Effector memory CD4-positive, alpha-beta T cell (primary cell): ENCODE data around the gene ITGB6.

Experiments used
- DNase-seq, 3 donors: peaks; one replicate each; pipeline ENCODE4 v3.0.0-alpha.2; 2020
- H3K27ac ChIP-seq: 2 replicates; pipeline ENCODE4 v1.7.0; 2013; ENCODE audit warnings: mild to moderate bottlenecking, low read length, moderate library complexity; ENCODE audit not compliant: insufficient read depth, poor library complexity, severe bottlenecking
- H3K27me3 ChIP-seq: replicated peaks from 2 replicates; pipeline ENCODE4 v1.7.0; 2013; ENCODE audit warnings: mild to moderate bottlenecking, low read length; ENCODE audit not compliant: insufficient read depth, control insufficient read depth, poor library complexity, severe bottlenecking
- H3K36me3 ChIP-seq: 2 replicates; pipeline ENCODE4 v1.7.0; 2013; ENCODE audit warnings: mild to moderate bottlenecking, low read length, moderate library complexity; ENCODE audit not compliant: control insufficient read depth, insufficient read depth
- H3K4me1 ChIP-seq: 2 replicates; pipeline ENCODE4 v1.7.0; 2013; ENCODE audit warnings: low read length, mild to moderate bottlenecking; ENCODE audit not compliant: control insufficient read depth, insufficient read depth, poor library complexity, severe bottlenecking
- H3K4me3 ChIP-seq: 2 replicates; pipeline ENCODE4 v1.7.0; 2013; ENCODE audit warnings: low read length, low read depth, mild to moderate bottlenecking; ENCODE audit not compliant: insufficient read depth, poor library complexity, severe bottlenecking
- H3K9me3 ChIP-seq: 2 replicates; pipeline ENCODE4 v1.7.0; 2013; ENCODE audit warnings: mild to moderate bottlenecking, low read length, moderate library complexity; ENCODE audit not compliant: control insufficient read depth

Gene ITGB6

DNA sequence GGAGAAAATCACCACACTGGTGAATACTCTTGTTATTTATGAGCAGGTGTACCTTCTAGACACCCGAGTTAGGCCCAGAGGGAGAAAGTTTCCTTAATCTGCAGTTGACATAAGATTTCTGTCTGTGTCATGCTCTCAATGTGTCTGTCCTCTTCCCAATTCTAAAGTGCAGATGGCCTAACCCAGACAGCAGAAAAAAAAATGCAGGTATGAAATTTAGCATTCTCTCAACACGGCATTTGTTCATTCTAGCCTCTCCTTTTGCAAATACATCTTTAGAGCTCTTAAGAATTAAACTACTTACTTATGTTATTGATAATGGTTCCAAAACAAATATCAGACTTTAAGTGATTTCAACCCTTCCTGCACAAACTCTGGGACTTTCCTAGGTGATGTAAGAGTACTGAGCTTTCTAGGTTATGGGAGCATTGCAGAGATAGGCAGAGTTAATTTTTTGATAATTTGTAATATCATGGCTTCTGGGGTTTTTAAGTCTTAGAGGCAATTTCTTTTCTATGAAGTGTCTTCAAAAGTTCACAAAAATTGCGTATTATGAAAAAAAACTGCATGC lies 32.9 kb upstream of the ITGB6 start:
- no peaks in the 10 kb centered on the region for H3K9me3 ChIP-seq
- H3K4me3 ChIP-seq = no peak overlapping the region
- no peak for DNase-seq
- H3K27ac ChIP-seq = no peak overlapping the region
- H3K4me1 ChIP-seq = no peaks in the 10 kb centered on the region
- no peaks in the 10 kb centered on the region for H3K27me3 ChIP-seq
- no peaks in the 10 kb centered on the region for H3K36me3 ChIP-seq

DNA sequence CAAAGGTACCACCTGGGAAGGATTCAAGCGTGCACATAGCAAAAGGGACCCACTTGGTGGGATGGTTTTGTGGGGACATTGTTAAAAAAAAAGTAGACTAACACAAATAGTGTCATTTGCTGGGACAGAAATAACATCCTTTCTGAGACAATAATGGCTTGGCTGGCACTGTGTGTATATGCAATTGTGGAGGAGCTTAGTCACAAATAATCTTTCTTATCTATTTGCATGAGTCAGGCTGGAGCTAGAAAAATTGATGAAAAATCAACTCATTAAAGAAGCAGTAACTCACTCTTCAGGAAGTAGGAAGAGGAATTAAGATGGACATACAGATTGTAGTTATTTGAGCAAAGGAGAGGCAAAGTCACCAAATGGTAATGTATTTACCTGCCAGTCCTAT lies 29.5 kb upstream of the ITGB6 start:
- no peaks in the 10 kb centered on the region for H3K27me3 ChIP-seq
- H3K27ac ChIP-seq = no peak overlapping the region
- no peaks in the 10 kb centered on the region for H3K36me3 ChIP-seq
- DNase-seq = no peak
- no peaks in the 10 kb centered on the region for H3K9me3 ChIP-seq
- H3K4me3 ChIP-seq = no peak overlapping the region
- no peaks in the 10 kb centered on the region for H3K4me1 ChIP-seq

DNA sequence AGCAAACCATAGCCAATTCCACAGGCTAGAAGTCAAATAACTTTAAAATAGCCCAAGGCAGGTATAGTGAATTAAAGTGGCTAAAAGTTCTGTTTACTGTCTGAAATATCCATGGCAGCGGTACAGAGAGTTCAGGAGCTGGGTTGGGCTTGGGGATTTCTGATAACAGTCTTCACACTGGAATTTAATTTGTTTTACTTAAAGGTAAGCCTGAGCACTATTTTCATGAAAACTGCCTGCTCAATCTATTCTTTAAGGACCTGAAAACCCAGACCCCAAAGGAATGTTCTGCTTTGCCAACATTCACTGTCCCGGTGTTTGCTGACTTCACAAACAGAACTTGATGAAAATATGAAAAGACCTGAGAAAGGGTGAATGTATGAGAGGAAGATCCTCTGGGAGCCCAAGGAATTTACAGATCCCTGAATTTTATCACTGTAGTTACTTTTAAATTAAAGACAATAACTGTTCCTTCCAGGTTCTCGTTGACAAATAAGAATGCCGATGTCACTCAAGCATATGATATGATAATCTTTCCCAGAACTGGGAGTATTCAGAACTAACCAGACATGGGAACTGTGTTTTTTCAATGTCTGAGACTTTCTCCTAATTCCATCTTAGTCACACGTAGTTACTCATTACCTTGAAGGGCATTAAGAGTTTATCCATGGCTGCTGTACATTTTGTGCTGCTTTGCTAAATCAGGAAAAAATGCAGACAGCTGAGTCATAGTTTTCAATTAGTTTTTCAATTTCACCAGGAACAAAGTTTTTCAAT lies 28.3 kb upstream of the ITGB6 start:
- H3K4me1 ChIP-seq = no peaks in the 10 kb centered on the region
- DNase-seq = no peak
- H3K4me3 ChIP-seq = no peak overlapping the region
- no peaks in the 10 kb centered on the region for H3K36me3 ChIP-seq
- no peaks in the 10 kb centered on the region for H3K27me3 ChIP-seq
- H3K9me3 ChIP-seq = no peaks in the 10 kb centered on the region
- no peak overlapping the region for H3K27ac ChIP-seq

DNA sequence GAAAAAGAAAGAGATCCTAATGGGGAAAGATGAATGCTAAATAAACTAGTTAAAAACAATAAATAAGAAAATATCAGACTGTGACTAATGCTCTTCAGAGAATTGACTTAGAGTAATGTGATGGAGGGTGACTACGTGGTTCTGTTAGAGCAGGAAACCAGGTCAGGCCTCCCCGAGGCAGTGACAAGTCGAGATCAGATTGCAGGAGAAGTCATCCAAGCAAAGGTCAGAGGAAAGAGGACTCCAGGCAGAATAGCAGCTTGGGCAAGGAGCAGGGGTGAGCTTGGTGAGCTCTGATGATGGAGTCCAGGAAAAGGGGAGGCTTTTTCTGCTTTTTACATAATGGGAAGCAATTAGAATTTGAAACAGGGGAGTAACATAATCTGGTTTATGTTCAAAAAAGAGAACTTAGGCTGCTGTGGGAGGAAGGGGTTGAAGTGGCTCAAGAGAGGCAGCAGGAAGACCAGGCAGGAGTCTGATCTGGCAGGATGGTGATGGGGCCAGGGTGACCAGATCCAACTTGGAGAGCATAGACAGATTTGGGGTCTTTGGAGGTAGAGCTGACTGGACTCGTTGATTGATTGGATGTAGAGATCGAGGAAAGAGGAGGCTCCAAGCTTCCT lies 27.3 kb upstream of the ITGB6 start:
- Histone ChIP-seq H3K36me3 (no peaks in the 10 kb centered on the region), H3K4me1 (no peaks in the 10 kb centered on the region), H3K27me3 (no peaks in the 10 kb centered on the region), H3K9me3 (no peaks in the 10 kb centered on the region), H3K4me3 (no peak overlapping the region), H3K27ac (no peak overlapping the region)
- no peak for DNase-seq

DNA sequence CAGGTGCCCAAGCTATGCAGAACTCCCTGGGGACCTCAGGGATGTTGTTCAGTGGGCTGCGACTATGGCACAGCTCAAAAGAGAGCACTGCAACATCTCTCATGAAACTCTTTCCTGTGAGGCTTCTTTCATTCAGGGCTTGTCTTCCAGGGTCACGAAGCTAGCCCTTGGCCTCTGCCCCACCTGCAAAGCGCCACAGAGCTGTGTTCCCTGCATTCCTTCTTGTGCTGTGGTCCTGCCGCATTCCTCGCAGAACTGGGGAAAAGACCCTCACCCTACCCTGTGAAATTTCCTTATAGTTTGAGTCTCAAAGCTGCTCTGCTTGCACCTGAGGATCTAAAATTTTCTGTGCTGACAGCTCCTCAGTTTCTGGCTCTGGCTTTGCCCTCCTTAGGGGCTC lies 26.3 kb upstream of the ITGB6 start:
- H3K36me3 ChIP-seq = no peaks in the 10 kb centered on the region
- no peaks in the 10 kb centered on the region for H3K27me3 ChIP-seq
- no peaks in the 10 kb centered on the region for H3K4me1 ChIP-seq
- no peak overlapping the region for H3K4me3 ChIP-seq
- no peaks in the 10 kb centered on the region for H3K9me3 ChIP-seq
- no peak overlapping the region for H3K27ac ChIP-seq
- DNase-seq = no peak

DNA sequence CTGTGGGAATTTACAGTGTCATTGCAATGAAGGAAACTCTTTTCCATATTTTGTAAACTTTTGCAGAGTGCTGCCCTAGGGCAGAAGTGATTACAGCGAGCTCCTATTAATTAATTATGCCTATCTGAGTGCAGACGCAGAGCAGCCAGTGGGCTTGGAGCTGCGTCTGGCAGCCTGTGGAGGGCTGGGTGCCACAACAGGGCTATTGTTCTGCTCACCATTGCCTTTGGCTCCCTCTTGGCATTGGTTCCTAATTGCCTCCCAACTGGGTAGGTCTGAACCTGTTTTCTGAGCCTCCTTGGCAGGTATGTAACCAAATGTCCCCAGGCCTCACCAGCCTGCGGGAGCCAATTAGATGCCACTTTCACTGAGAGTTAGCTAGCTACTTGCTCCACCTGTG lies 25.6 kb upstream of the ITGB6 start:
- no peak for DNase-seq
- H3K4me3 ChIP-seq = no peak overlapping the region
- no peak overlapping the region for H3K27ac ChIP-seq
- H3K36me3 ChIP-seq = no peaks in the 10 kb centered on the region
- H3K9me3 ChIP-seq = no peaks in the 10 kb centered on the region
- no peaks in the 10 kb centered on the region for H3K4me1 ChIP-seq
- H3K27me3 ChIP-seq = no peaks in the 10 kb centered on the region

DNA sequence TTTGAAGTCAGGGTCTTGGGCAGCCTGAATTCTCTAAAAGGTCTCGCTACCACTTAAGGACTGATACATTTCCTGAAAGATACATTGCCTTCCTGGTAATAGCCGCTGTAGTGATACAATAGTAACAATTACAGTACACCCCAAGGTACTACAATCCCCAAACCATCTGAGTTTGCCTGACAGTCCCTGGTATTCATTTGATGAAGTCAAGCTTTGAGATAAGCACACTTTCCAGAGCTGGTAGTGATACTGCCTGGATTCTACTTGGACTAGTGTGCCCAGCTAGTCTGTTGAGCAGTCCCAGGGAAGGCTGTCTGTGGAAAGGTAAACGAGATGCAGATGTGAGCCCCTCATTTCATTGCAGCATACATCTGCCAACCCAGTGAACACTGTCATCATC lies 24.4 kb upstream of the ITGB6 start:
- Histone ChIP-seq H3K4me1 (no peaks in the 10 kb centered on the region), H3K27me3 (no peaks in the 10 kb centered on the region), H3K9me3 (no peaks in the 10 kb centered on the region), H3K4me3 (peak overlapping the region; percentile 2), H3K27ac (no peak overlapping the region), H3K36me3 (no peaks in the 10 kb centered on the region)
- DNase-seq = no peak

DNA sequence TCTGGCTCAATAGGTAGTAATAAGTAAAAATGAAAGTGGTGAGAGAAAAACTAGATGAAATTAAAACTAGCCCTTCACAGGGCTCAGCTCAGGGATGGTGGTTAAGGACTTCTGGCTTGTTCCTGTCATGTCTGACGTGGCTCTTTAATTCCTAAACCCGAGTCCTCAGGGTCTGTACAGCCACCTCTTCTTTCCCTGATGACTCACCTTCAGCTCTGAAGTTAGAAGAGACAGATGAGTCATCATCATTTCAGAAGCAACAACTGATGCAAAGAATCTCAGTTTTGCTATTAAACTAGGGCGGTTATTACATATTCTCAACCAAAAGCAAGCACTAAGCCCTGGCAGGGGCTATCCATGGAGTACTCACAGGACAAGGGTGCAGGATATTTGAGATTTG lies 24.0 kb upstream of the ITGB6 start:
- no peak overlapping the region for H3K27ac ChIP-seq
- peak overlapping the region; percentile 2 for H3K4me3 ChIP-seq
- no peaks in the 10 kb centered on the region for H3K27me3 ChIP-seq
- no peaks in the 10 kb centered on the region for H3K9me3 ChIP-seq
- H3K4me1 ChIP-seq = no peaks in the 10 kb centered on the region
- no peaks in the 10 kb centered on the region for H3K36me3 ChIP-seq
- DNase-seq = no peak

DNA sequence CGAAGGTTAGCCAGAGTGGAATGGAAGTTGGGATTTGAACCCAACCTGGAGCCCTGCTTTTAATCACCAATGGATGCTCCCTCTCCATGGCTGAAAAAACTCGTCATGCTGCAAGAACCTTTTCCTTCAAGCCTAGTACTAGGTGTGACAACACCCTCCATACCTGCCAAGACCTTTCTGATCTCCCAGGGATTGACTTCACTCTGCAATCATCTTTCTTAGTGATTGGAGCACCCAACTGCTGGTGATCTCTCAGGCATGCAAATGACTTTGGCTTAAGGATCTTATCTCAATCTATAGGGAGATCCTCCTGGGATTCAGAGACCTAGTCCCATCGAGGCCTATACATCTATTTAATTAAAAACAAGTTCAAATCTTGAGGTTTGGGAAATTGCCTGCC lies 23.5 kb upstream of the ITGB6 start:
- H3K9me3 ChIP-seq = no peaks in the 10 kb centered on the region
- no peak overlapping the region for H3K27ac ChIP-seq
- H3K4me1 ChIP-seq = no peaks in the 10 kb centered on the region
- H3K36me3 ChIP-seq = no peaks in the 10 kb centered on the region
- no peaks in the 10 kb centered on the region for H3K27me3 ChIP-seq
- no peak for DNase-seq
- H3K4me3 ChIP-seq = no peak overlapping the region

DNA sequence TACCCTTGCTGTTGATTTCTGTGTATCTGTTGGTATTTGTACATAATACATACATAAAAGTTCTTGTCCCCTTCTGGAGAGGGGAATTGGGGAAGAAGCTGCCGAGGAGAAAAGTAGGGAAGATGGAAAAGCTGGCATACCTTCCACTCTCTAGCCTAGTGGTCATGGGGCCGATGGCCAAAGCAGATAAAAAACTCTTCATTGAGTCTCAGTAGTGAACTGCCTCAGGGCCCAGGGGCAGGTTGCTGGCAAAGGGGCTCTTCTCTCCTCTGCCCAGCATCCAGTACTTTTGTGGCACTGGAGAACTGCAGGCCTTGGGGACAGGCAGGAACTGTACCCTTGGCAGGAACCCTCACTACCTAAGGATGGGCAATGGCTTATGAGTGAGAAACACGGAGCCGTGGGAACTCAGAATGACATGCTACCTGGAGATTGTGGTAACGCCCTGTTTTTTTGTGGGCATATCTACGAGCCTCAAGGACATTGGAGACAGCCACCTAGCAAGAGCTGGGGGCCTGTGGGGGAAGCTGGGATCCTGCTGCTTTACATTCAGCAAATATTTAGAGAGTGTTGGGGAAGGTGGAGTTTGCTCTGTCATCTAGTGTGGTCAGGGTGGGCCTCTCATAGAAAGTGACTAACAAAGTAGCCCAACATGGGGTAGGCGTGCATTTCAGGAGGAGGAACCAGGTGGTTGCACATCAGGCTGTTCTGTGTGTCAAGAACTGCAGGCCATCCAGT lies 22.6 kb upstream of the ITGB6 start:
- Histone ChIP-seq H3K36me3 (no peaks in the 10 kb centered on the region), H3K27ac (no peak overlapping the region), H3K4me3 (no peak overlapping the region), H3K9me3 (no peaks in the 10 kb centered on the region), H3K27me3 (no peaks in the 10 kb centered on the region), H3K4me1 (no peaks in the 10 kb centered on the region)
- DNase-seq = no peak
